H9 (cell line): ENCODE measurements around the gene GDI2. TPM values are rescaled to one million over a fixed set of nuclear protein-coding genes. Genes with fewer than 3 reads are reported as not detected.

ENCODE experiments used
- DNase-seq: peaks from one replicate; pipeline ENCODE4 v3.0.0-alpha.2; 2017
- H2AFZ ChIP-seq: one replicate; pipeline ENCODE4 v1.6.1; 2013; ENCODE audit warnings: mild to moderate bottlenecking, low read length, control low read depth, moderate library complexity
- H2AK5ac ChIP-seq: 2 replicates; pipeline ENCODE4 v1.6.1; 2013; ENCODE audit warnings: low read length, control low read depth, mixed read lengths; ENCODE audit not compliant: insufficient read length
- H2BK120ac ChIP-seq: one replicate; pipeline ENCODE4 v1.6.1; 2013; ENCODE audit warnings: low read depth, mild to moderate bottlenecking, low read length, control low read depth, inconsistent platforms; ENCODE audit not compliant: poor library complexity, severe bottlenecking
- H2BK12ac ChIP-seq: 2 replicates; pipeline ENCODE4 v1.6.1; 2013; ENCODE audit warnings: low read length, control low read depth, mixed read lengths, low read depth; ENCODE audit not compliant: insufficient read length
- H2BK15ac ChIP-seq: 2 replicates; pipeline ENCODE4 v1.6.1; 2013; ENCODE audit warnings: low read depth, low read length, control low read depth
- H2BK20ac ChIP-seq: one replicate; pipeline ENCODE4 v1.6.1; 2013; ENCODE audit warnings: low read depth, mild to moderate bottlenecking, low read length, control low read depth, inconsistent platforms; ENCODE audit not compliant: poor library complexity, severe bottlenecking
- H2BK5ac ChIP-seq: 2 replicates; pipeline ENCODE4 v1.6.1; 2013; ENCODE audit warnings: low read length, control low read depth, mixed read lengths; ENCODE audit not compliant: insufficient read length
- H3K14ac ChIP-seq: 2 replicates; pipeline ENCODE4 v1.6.1; 2013; ENCODE audit warnings: low read length, control low read depth; ENCODE audit not compliant: insufficient read depth
- H3K18ac ChIP-seq: 2 replicates; pipeline ENCODE4 v1.6.1; 2013; ENCODE audit warnings: low read depth, mild to moderate bottlenecking, mixed read lengths, low read length, control low read depth; ENCODE audit not compliant: insufficient read length
- H3K23ac ChIP-seq: 2 replicates; pipeline ENCODE4 v1.6.1; 2013; ENCODE audit warnings: low read length, control low read depth, mixed read lengths, low read depth; ENCODE audit not compliant: insufficient read length
- H3K23me2 ChIP-seq: 2 replicates; pipeline ENCODE4 v1.6.1; 2013; ENCODE audit warnings: low read depth, mild to moderate bottlenecking, mixed read lengths, low read length, control low read depth; ENCODE audit not compliant: insufficient read length, poor library complexity, severe bottlenecking
- H3K27ac ChIP-seq: 2 replicates; pipeline ENCODE4 v1.5.1; 2013; ENCODE audit warnings: low read length, control low read depth, mixed read lengths, low read depth; ENCODE audit not compliant: insufficient read length
- H3K27me3 ChIP-seq: 2 replicates; pipeline ENCODE4 v1.6.1; 2013; ENCODE audit warnings: low read length, control low read depth, inconsistent platforms; ENCODE audit not compliant: insufficient read depth
- H3K4ac ChIP-seq: 2 replicates; pipeline ENCODE4 v1.6.1; 2013; ENCODE audit warnings: low read depth, mild to moderate bottlenecking, control low read depth, inconsistent platforms, low read length, moderate library complexity
- H3K4me1 ChIP-seq: 2 replicates; pipeline ENCODE4 v1.6.1; 2013; ENCODE audit warnings: low read length, control low read depth, inconsistent platforms; ENCODE audit not compliant: insufficient read depth
- H3K4me2 ChIP-seq: 2 replicates; pipeline ENCODE4 v1.6.1; 2013; ENCODE audit warnings: low read length, control low read depth, mixed read lengths; ENCODE audit not compliant: insufficient read length, insufficient read depth
- H3K56ac ChIP-seq: 2 replicates; pipeline ENCODE4 v1.6.1; 2013; ENCODE audit warnings: low read depth, mild to moderate bottlenecking, mixed read lengths, low read length, control low read depth; ENCODE audit not compliant: insufficient read length
- H3K79me1 ChIP-seq: 2 replicates; pipeline ENCODE4 v1.6.1; 2013; ENCODE audit warnings: low read depth, mild to moderate bottlenecking, moderate library complexity, low read length, control low read depth, inconsistent platforms; ENCODE audit not compliant: insufficient read depth, poor library complexity, severe bottlenecking
- H3K79me2 ChIP-seq: 2 replicates; pipeline ENCODE4 v1.6.1; 2013; ENCODE audit warnings: low read length, control low read depth, inconsistent platforms; ENCODE audit not compliant: insufficient read depth
- H3K9ac ChIP-seq: 2 replicates; pipeline ENCODE4 v1.6.1; 2013; ENCODE audit warnings: low read length, control low read depth, mixed read lengths; ENCODE audit not compliant: insufficient read length; ENCODE audit errors: extremely low read depth
- H3K9me3 ChIP-seq: one replicate; pipeline ENCODE4 v1.6.1; 2013; ENCODE audit warnings: low read depth, low read length, inconsistent platforms; ENCODE audit not compliant: control insufficient read depth
- H3T11ph ChIP-seq: one replicate; pipeline ENCODE4 v1.6.1; 2013; ENCODE audit warnings: mild to moderate bottlenecking, low read length, control low read depth, inconsistent platforms
- H4K20me1 ChIP-seq: one replicate; pipeline ENCODE4 v1.6.1; 2013; ENCODE audit not compliant: control insufficient read depth, insufficient read length, insufficient read depth
- H4K5ac ChIP-seq: 2 replicates; pipeline ENCODE4 v1.6.1; 2013; ENCODE audit warnings: low read depth, mild to moderate bottlenecking, mixed read lengths, low read length, control low read depth; ENCODE audit not compliant: insufficient read length
- H4K8ac ChIP-seq: replicated peaks from 2 replicates; pipeline ENCODE4 v1.6.1; 2013; ENCODE audit warnings: low read length, control low read depth, mixed read lengths, low read depth; ENCODE audit not compliant: insufficient read length
- H4K91ac ChIP-seq: 2 replicates; pipeline ENCODE4 v1.6.1; 2013; ENCODE audit warnings: low read depth, mild to moderate bottlenecking, moderate library complexity, mixed read lengths, low read length, control low read depth; ENCODE audit not compliant: insufficient read length
- H3K27ac Mint-ChIP-seq, 3 experiments: 2 replicates in 2 of 3; 3 replicates in 1 of 3; pipeline ENCODE4 v1.8.0; 2020 to 2021; ENCODE audit warnings: mixed read lengths in 3 of 3, mild to moderate bottlenecking in 1 of 3, moderate library complexity in 1 of 3
- H3K27me3 Mint-ChIP-seq: 2 replicates; pipeline ENCODE4 v1.8.0; 2021; ENCODE audit warnings: low read depth, mild to moderate bottlenecking, moderate library complexity, mixed read lengths
- H3K36me3 Mint-ChIP-seq, 3 experiments: 2 replicates in 2 of 3; 3 replicates in 1 of 3; pipeline ENCODE4 v1.8.0; 2020 to 2021; ENCODE audit warnings: low read depth in 3 of 3, mixed read lengths in 3 of 3; ENCODE audit not compliant: insufficient read depth in 1 of 3
- H3K4me1 Mint-ChIP-seq, 2 experiments: 2 replicates each; pipeline ENCODE4 v1.8.0; 2020; ENCODE audit warnings: mixed read lengths in 2 of 2
- H3K4me3 Mint-ChIP-seq, 2 experiments: 2 replicates in 1 of 2; 3 replicates in 1 of 2; pipeline ENCODE4 v1.8.0; 2020 to 2021; ENCODE audit warnings: mild to moderate bottlenecking in 2 of 2, mixed read lengths in 2 of 2, moderate library complexity in 1 of 2
- H3K9me3 Mint-ChIP-seq, 2 experiments: 2 replicates in 1 of 2; 3 replicates in 1 of 2; pipeline ENCODE4 v1.8.0; 2020; ENCODE audit warnings: mild to moderate bottlenecking in 2 of 2, mixed read lengths in 2 of 2, moderate library complexity in 1 of 2
- CTCF ChIP-seq: fragments of 200-600 bp; sonication (generic); conservative IDR thresholded peaks from 3 replicates; pipeline ENCODE4 v1.8.0; 2021; ENCODE audit warnings: antibody characterized with exemption, mild to moderate bottlenecking
- WGBS: extraction: QIAGEN DNeasy Blood & Tissue Kit; methylation state at CpG from one replicate; pipeline ENCODE4 v1.1.7; 2013; ENCODE audit warnings: missing lambda C conversion rate, low lambda C conversion rate, mixed read lengths; ENCODE audit not compliant: insufficient read length; ENCODE audit errors: extremely low coverage; 5-methylcytosine and 5-hydroxymethylcytosine counted together
- total RNA-seq: library from RNA; stranded (reverse); gene quantifications from 2 replicates; pipeline ENCODE4 v1.2.1, GENCODE V29; 2021

Gene GDI2
- total RNA-seq, 1 experiment from 2014 or later = 351 TPM

DNA sequence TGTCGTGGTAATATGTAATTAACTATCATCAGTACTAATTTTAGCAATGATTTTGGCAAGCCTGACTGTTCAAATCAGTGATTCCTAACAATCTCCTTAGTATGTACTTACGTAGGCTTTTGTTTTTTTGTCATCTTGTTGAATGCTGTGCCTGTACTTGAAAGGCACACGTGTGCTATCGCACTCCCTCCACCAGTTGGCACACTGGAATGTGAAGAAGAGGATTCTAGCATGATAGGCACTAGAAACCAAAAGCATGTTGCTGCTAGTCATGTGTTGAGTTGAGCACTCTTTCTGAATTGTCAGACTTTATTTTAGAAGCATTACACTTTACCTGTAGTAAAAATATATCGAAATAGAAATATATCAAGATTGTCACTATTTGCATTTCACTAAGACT lies 69.5 kb downstream of the GDI2 start:
- Histone ChIP-seq H3K9ac (no peak overlapping the region), H3K14ac (no peak overlapping the region), H2BK5ac (no peak overlapping the region), H2BK12ac (no peak overlapping the region), H3T11ph (no peak overlapping the region), H2BK20ac (no peak overlapping the region), H3K79me2 (0 out of 2 replicates have a peak, but pooled peaks cover 2% of the 10 kb centered on the region), H3K79me1 (no peaks in the 10 kb centered on the region), H4K91ac (no peak overlapping the region), H3K27ac (no peak overlapping the region), H3K9me3 (no peaks in the 10 kb centered on the region), H3K23ac (no peak overlapping the region), H3K4me2 (no peak overlapping the region), H2AFZ (no peak overlapping the region), H3K56ac (no peak overlapping the region), H3K18ac (no peak overlapping the region), H4K8ac (no peak overlapping the region), H3K23me2 (no peaks in the 10 kb centered on the region), H4K20me1 (no peaks in the 10 kb centered on the region), H2BK15ac (no peak overlapping the region), H2BK120ac (no peak overlapping the region), H2AK5ac (no peak overlapping the region), H3K27me3 (no peaks in the 10 kb centered on the region), H3K4ac (no peak overlapping the region), H4K5ac (no peak overlapping the region), H3K4me1 (no peaks in the 10 kb centered on the region)
- Mint-ChIP-seq H3K9me3 (no peaks in the 10 kb centered on the region), H3K4me1 (peaks cover 8% of the 10 kb centered on the region in 2 experiments), H3K36me3 (peaks cover 22 to 77% (median 45%) of the 10 kb centered on the region in 3 experiments; a peak in 6 of 7 replicates), H3K27ac (no peak overlapping the region), H3K4me3 (no peak overlapping the region), H3K27me3 (no peaks in the 10 kb centered on the region)
- no peak for TF ChIP-seq CTCF
- no CpG with 5 or more reads among the region's 5 CpGs for WGBS
- DNase-seq = no peak
